ENCODE data around the gene HMGB3. TPM values are rescaled to one million over a fixed set of nuclear protein-coding genes. Genes with fewer than 3 reads are reported as not detected.

HMGB3 gene
- polyA plus RNA-seq (2011; rRNA removed) (110 and 142 TPM in 2 replicates), polyA plus RNA-seq (2017; fragmentation: RNase III; extraction: RNeasy Plus Mini Kit Qiagen cat#74134 plus additional on column Dnase treatment) (94.6 to 121 TPM (median 104 TPM) in 3 replicates), polyA minus RNA-seq (2011; rRNA and poly(A)+ RNA removed) (34.7 and 37.6 TPM in 2 replicates)
- polyA plus RNA-seq (2012; cell fraction: cytosol; rRNA removed), result 27.0 and 27.1 TPM in 2 replicates
- 6.8 and 14.5 TPM in 2 replicates for polyA plus RNA-seq (2012; cell fraction: nucleus; rRNA removed)

DNA sequence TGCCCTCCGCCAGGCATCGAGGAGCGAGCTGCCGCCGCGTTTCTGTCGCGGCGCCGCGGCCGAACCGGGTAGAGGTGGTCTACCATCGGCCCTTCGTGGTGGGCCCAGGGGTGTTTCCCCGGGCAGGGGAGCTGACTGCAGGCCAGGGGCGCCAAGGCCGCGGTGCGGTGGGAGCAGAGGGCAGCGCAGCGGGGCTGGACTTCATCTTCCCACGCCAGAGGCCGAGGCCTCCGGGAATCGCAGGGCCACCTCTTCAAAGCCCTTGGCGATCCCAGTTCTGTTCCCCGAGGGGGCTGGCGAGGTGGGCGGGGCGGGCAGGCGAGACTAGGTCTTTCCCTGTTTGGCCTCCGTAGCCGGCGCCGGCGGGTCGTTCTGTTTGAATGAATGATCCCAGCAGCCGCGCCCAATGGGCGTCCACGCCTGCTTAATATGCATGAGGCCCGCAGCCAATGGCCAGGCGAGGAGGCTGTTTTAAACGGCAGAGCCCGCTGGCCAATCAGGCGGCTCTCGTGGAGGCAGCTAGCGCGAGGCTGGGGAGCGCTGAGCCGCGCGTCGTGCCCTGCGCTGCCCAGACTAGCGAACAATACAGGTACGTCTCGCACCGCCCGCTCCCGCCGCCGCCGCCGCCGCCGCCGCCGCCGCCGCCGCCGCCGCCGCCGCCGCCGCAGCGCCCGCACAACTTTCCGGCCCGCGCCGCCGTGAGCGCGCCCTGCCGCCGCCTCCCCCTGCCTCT is at the start of gene HMGB3:
TSS of gene HMGB3 (plus strand) at position 548 of the 733 bp plus-strand sequence. CDS start 2,265 bp downstream, outside the sequence.
- Histone ChIP-seq H3K4me1 (0 out of 3 replicates have a peak, but pooled peaks cover 12% of the 10 kb centered on the region), H3K4me3 (peak within 1 kb of the TSS; percentile 99), H3K4me2 (peak within 1 kb of the TSS; percentile 83), H3K27ac (peak within 1 kb of the TSS; percentile 96), H3K9me3 (no peaks in the 10 kb centered on the region)
- ChIA-PET CTCF (interaction anchor here (0.8 to 2.6 kb wide), 3 partner anchors 136 to 211 kb away, joined by 3 to 12 read pairs (median 4); no protein-coding TSS in a partner anchor), POLR2A (interaction anchor here (0.6 to 1.5 kb wide), 2 partner anchors 85 to 211 kb away, joined by 3 to 9 read pairs; no protein-coding TSS in a partner anchor)
- TF ChIP-seq, protein P1, sequence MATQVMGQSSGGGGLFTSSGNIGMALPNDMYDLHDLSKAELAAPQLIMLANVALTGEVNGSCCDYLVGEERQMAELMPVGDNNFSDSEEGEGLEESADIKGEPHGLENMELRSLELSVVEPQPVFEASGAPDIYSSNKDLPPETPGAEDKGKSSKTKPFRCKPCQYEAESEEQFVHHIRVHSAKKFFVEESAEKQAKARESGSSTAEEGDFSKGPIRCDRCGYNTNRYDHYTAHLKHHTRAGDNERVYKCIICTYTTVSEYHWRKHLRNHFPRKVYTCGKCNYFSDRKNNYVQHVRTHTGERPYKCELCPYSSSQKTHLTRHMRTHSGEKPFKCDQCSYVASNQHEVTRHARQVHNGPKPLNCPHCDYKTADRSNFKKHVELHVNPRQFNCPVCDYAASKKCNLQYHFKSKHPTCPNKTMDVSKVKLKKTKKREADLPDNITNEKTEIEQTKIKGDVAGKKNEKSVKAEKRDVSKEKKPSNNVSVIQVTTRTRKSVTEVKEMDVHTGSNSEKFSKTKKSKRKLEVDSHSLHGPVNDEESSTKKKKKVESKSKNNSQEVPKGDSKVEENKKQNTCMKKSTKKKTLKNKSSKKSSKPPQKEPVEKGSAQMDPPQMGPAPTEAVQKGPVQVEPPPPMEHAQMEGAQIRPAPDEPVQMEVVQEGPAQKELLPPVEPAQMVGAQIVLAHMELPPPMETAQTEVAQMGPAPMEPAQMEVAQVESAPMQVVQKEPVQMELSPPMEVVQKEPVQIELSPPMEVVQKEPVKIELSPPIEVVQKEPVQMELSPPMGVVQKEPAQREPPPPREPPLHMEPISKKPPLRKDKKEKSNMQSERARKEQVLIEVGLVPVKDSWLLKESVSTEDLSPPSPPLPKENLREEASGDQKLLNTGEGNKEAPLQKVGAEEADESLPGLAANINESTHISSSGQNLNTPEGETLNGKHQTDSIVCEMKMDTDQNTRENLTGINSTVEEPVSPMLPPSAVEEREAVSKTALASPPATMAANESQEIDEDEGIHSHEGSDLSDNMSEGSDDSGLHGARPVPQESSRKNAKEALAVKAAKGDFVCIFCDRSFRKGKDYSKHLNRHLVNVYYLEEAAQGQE (IDR thresholded peaks at IDR 0.05), result peak; percentile 78
- TF ChIP-seq CHD2 (IDR thresholded peaks at IDR 0.05; ENCODE audit: low read length, partially characterized antibody) (peak; percentile 76), HOXB13 (CRISPR knock-in tag; IDR thresholded peaks at IDR 0.05; ENCODE audit: low read depth) (no peak), JUN (IDR thresholded peaks at IDR 0.05) (peak in 1 of 2 experiments; percentile 77; a peak in 2 of 5 replicates), RARB (CRISPR knock-in tag; IDR thresholded peaks at IDR 0.05) (no peak), POLR2A (IDR thresholded peaks at IDR 0.05; ENCODE audit: low read length) (peak; percentile 65), FOSL2 (IDR thresholded peaks at IDR 0.05) (no peak), FOSL2 (CRISPR knock-in tag; IDR thresholded peaks at IDR 0.05) (no peak)
- TF ChIP-seq, protein P2, sequence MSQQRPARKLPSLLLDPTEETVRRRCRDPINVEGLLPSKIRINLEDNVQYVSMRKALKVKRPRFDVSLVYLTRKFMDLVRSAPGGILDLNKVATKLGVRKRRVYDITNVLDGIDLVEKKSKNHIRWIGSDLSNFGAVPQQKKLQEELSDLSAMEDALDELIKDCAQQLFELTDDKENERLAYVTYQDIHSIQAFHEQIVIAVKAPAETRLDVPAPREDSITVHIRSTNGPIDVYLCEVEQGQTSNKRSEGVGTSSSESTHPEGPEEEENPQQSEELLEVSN (IDR thresholded peaks at IDR 0.05; ENCODE audit: borderline replicate concordance, low read depth), result peak; percentile 46; the same call in 1 of the 2 replicates
- TF ChIP-seq, protein P3, sequence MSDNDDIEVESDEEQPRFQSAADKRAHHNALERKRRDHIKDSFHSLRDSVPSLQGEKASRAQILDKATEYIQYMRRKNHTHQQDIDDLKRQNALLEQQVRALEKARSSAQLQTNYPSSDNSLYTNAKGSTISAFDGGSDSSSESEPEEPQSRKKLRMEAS (IDR thresholded peaks at IDR 0.05), result peak; percentile 25; the same call in 1 of the 2 replicates
- peak; percentile 93 for FAIRE-seq
- no CpG with 5 or more reads among the region's 90 CpGs for WGBS (ENCODE audit: missing lambda C conversion rate)
- DNase-seq (ENCODE audit: low read depth in 1 of 2, low spot score in 1 of 2), result peak; percentile 94 to 96
- ATAC-seq, result peak; percentile 98 to 100

DNA sequence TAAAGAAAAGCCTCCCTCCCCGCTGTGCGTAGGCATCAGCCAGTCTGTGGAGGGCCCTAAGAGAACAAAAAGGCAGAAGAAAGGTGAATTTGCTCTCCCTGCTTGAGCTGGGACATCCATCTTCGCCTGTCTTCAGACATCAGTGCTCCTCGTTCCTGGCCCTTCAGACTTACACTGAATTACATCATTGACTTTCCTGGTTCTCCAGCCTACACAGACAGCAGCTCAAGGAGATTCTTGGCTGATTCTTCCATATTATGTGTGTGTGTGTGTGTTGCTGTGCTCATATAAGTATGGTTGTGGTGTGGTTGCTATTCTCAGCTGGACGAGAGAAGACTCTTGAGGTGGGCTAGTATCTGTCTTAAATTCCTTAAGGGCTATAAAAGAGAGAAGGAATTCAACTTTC is 49.2 kb upstream of the HMGB3 start:
- H3K4me2 ChIP-seq, result peak overlapping the region; percentile 44; the same call in 2 of the 3 replicates
- 77% methylated on average over 5 of the region's 5 CpGs for WGBS (ENCODE audit: missing lambda C conversion rate)
- peak overlapping the region; percentile 68 to 80 for H3K27ac ChIP-seq
- ChIA-PET POLR2A (no interaction called here), CTCF (interaction anchor here (1.0 to 1.2 kb wide), 2 partner anchors 13 to 162 kb away, joined by 3 read pairs; no protein-coding TSS in a partner anchor)
- ATAC-seq (peak; percentile 10 to 18; a peak in 1 of 6 replicates), DNase-seq (ENCODE audit: low read depth in 1 of 2, low spot score in 1 of 2) (no peak), FAIRE-seq (peak; percentile 95)
- no peak overlapping the region for H3K4me3 ChIP-seq
- TF ChIP-seq FOSL2 (IDR thresholded peaks at IDR 0.05) (no peak), FOSL2 (CRISPR knock-in tag; IDR thresholded peaks at IDR 0.05) (no peak), EHF (CRISPR knock-in tag; IDR thresholded peaks at IDR 0.05) (no peak)
- peaks cover 22% of the 10 kb centered on the region for H3K4me1 ChIP-seq
- no peaks in the 10 kb centered on the region for H3K9me3 ChIP-seq

DNA sequence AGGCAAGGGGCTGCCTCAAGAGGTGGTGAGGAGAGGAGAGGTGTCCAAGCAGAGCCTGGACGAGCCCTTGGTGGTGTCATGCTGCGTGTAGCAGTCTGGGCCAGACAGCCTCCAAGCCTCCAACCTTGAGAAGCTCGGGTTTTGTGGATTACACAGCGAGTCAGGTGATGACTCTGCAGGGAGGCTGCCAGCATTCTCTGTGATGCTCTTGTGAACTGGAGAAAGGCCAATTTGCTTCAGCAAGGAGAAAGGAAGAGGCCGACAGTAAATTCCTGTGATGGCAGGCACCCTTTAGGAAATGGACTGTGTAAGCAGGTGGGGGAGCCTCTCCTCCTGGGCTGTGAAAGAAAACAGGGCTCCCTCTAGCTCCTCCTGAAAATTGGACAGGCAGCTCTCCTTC is 48.7 kb upstream of the HMGB3 start:
- Histone ChIP-seq H3K9me3 (no peaks in the 10 kb centered on the region), H3K4me1 (peaks cover 22% of the 10 kb centered on the region), H3K4me2 (peak overlapping the region; percentile 44), H3K4me3 (no peak overlapping the region), H3K27ac (peak overlapping the region; percentile 68 to 80)
- FAIRE-seq (peak; percentile 28), DNase-seq (ENCODE audit: low read depth in 1 of 2, low spot score in 1 of 2) (peak; percentile 18 to 50), ATAC-seq (peak; percentile 84 to 86)
- POLR2A ChIA-PET, result no interaction called here
- CTCF ChIA-PET, result interaction anchor here (1.0 to 1.2 kb wide), 3 partner anchors 12 to 162 kb away, joined by 3 read pairs; no protein-coding TSS in a partner anchor
- WGBS (ENCODE audit: missing lambda C conversion rate), result 8% methylated on average over 5 of the region's 5 CpGs
- TF ChIP-seq GATA3 (IDR thresholded peaks at IDR 0.05; ENCODE audit: borderline replicate concordance), result no peak
- TF ChIP-seq CBX8 (IDR thresholded peaks at IDR 0.05), result no peak
- no peak for TF ChIP-seq ZNF302 (CRISPR knock-in tag; IDR thresholded peaks at IDR 0.05)
- no peak for TF ChIP-seq PHF8 (IDR thresholded peaks at IDR 0.05; ENCODE audit: borderline replicate concordance, low read depth)
- no peak for TF ChIP-seq CHD4 (IDR thresholded peaks at IDR 0.05; ENCODE audit: borderline replicate concordance)
- TF ChIP-seq, protein P3 (IDR thresholded peaks at IDR 0.05), result no peak
- no peak for TF ChIP-seq RARB (CRISPR knock-in tag; IDR thresholded peaks at IDR 0.05)
- TF ChIP-seq ZSCAN20 (CRISPR knock-in tag; IDR thresholded peaks at IDR 0.05), result no peak
- no peak for TF ChIP-seq KDM5A (IDR thresholded peaks at IDR 0.05)
- no peak for TF ChIP-seq KDM1A (IDR thresholded peaks at IDR 0.05; ENCODE audit: low read depth)
- TF ChIP-seq, protein P2 (IDR thresholded peaks at IDR 0.05; ENCODE audit: borderline replicate concordance, low read depth), result no peak
- TF ChIP-seq ZFP36 (IDR thresholded peaks at IDR 0.05; ENCODE audit: borderline replicate concordance, partially characterized antibody), result no peak
- no peak for TF ChIP-seq CHD2 (IDR thresholded peaks at IDR 0.05; ENCODE audit: low read length, partially characterized antibody)
- TF ChIP-seq CEBPB (IDR thresholded peaks at IDR 0.05), result no peak
- TF ChIP-seq, protein P4, sequence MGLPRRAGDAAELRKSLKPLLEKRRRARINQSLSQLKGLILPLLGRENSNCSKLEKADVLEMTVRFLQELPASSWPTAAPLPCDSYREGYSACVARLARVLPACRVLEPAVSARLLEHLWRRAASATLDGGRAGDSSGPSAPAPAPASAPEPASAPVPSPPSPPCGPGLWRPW (IDR thresholded peaks at IDR 0.05), result no peak
- TF ChIP-seq RAD21 (conservative IDR thresholded peaks at IDR 0.05 in 1 of 2, IDR thresholded peaks at IDR 0.05 in 1 of 2), result no peak
